ENCODE data around the gene PSENEN.

DNA sequence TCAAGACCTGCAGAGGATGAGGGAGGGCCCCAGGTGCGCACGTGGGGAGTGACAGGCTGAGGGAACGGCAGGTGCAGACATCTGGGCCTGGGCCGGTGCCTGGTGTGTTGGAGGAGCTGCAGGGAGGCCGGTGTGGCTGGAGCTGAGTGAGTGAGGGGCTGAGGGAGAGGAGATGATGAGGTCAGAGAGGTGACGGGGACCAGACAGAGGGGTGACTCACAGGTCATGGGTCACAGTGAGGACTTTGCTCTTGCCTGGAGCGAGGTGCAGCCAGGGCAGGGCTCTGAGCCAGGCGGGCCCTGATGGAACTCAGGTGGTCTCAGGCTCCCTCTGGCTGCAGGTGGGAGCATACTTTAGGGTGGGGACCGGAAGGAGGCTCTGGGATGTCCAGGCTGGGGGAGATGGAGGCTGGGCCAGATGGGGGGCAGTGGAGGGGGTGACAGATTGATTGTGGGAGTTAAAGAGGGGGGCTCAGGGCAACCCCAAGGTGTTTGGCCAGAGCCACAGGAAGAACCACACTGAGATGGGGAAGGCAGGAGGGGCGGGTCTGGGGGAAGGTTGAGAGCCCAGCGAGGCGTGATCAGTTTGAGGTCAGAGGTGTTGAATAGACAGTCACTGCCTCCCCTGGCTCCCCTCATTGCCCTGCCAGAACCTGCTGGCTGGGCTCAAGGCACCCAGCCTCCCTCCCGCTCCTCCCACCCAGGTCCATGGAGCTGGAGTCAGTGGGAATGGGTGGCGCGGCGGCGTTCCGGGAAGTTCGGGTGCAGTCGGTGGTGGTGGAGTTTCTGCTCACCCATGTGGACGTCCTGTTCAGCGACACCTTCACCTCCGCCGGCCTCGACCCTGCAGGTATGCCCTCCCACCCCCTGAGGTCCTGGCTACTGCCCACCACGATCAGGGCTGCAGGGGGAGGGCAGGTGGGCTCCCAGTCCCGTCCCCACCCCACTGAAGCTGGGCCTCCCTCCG is 38.3 kb downstream of the PSENEN start:
- TF ChIP-seq EZH2 (IDR thresholded peaks at IDR 0.05) (no peak), POLR2AphosphoS5 (IDR thresholded peaks at IDR 0.05; ENCODE audit: borderline replicate concordance, low read depth, low read length) (no peak), FOXP2 (optimal IDR thresholded peaks at IDR 0.05; ENCODE audit: control extremely low read depth, extremely low read length, insufficient read depth) (no peak)

Measured in SK-N-MC (cell line).